SH-SY5Y (cell line): ENCODE data around the gene CCNY.

ENCODE experiments used
- GATA2 ChIP-seq: IDR thresholded peaks from 2 replicates; pipeline ENCODE4 v1.6.1; 2011; ENCODE audit warnings: mild to moderate bottlenecking, low read depth, low read length
- GATA3 ChIP-seq: IDR thresholded peaks from 2 replicates; pipeline ENCODE4 v1.6.1; 2011; ENCODE audit warnings: low read depth, mild to moderate bottlenecking, low read length, moderate library complexity

GRCh38 chr10:35342183-35342753 lies 6.0 kb downstream of the CCNY start:
- TF ChIP-seq GATA2, result no peak
- TF ChIP-seq GATA3, result no peak
